SK-N-SH treated with all-trans-retinoic acid at 6 μM for 48 hours (cell line): ENCODE measurements around the gene DNAH8.
"Not testable (repeated sequence)": the region's sequence is repeated elsewhere in the genome, so short reads cannot be mapped to it uniquely, and the experiment has no call there.

Experiments used
- GLIS3 ChIP-seq: fragments of 250-450 bp; sonication (Bioruptor Pico); IDR thresholded peaks from 2 replicates; pipeline ENCODE4 v1.5.0; 2020; ENCODE audit warnings: mild to moderate bottlenecking, moderate library complexity
- ZNF8 ChIP-seq: fragments of 450-650 bp; formaldehyde crosslinking; IDR thresholded peaks from 2 replicates; pipeline ENCODE4 v1.5.0; 2020; ENCODE audit warnings: mild to moderate bottlenecking, moderate library complexity

DNA sequence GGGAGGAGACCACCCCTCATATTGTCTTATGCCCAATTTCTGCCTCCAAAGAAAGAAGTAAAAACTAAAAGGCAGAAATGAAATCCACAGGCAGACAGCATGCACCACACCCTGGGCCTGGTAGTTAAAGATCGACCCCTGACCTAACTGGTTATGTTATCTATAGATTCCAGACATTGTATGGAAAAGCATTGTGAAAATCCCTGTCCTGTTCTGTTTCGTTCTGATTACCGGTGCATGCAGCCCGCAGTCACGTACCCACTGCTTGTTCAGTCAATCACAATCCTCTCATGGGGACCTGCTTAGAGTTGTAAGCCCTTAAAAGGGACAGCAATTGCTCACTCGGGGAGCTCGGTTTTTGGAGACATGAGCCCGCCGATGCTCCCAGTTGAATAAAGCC, 81.3 kb downstream of the DNAH8 start:
- not testable (repeated sequence) for TF ChIP-seq GLIS3, ZNF8 (CRISPR knock-in tag)
